Measurements from ENCODE around the gene EIF5A2.
A peak's percentile ranks its signal among the peaks of the same experiment; 100 is the strongest.
"Not testable (repeated sequence)": the region's sequence is repeated elsewhere in the genome, so short reads cannot be mapped to it uniquely, and the experiment has no call there.

The EIF5A2 gene

GRCh38 chr3:170908235-170909116 lies at the start of gene EIF5A2:
TSS of gene EIF5A2 (minus strand) at chr3:170908637. CDS start at chr3:170907806, 831 bp downstream.
- Histone ChIP-seq H3K4me1 (ENCODE audit: insufficient read depth, low read length) (no peaks in the 10 kb centered on the region), H3K9me3 (ENCODE audit: insufficient read depth, low read depth, low read length) (peaks cover 10% of the 10 kb centered on the region), H3K4me3 (ENCODE audit: low read length) (peak within 1 kb of the TSS; percentile 71), H3K27ac (ENCODE audit: low read length) (no peak within 1 kb of the TSS), H3K9ac (ENCODE audit: low read depth, low read length) (peak within 1 kb of the TSS; percentile 51; the same call in 1 of the 2 replicates), H3K36me3 (ENCODE audit: insufficient read depth, low read depth, low read length) (no peaks in the 10 kb centered on the region), H3K27me3 (ENCODE audit: insufficient read depth, low read length) (peaks cover 37% of the 10 kb centered on the region)

- Histone ChIP-seq H3K9me3 (ENCODE audit: insufficient read depth, low read depth, low read length) (no peaks in the 10 kb centered on the region), H3K4me1 (ENCODE audit: insufficient read depth, low read length) (no peaks in the 10 kb centered on the region; the same call in 1 of the 2 replicates), H3K9ac (ENCODE audit: low read depth, low read length) (no peak overlapping the region), H3K36me3 (ENCODE audit: insufficient read depth, low read depth, low read length) (no peaks in the 10 kb centered on the region), H3K4me3 (ENCODE audit: low read length) (no peak overlapping the region), H3K27ac (ENCODE audit: low read length) (no peak overlapping the region), H3K27me3 (ENCODE audit: insufficient read depth, low read length) (no peaks in the 10 kb centered on the region)
Measured at GRCh38 chr3:170956647-170957046, 48.2 kb upstream of the EIF5A2 start.

GRCh38 chr3:170953736-170954135 lies 45.3 kb upstream of the EIF5A2 start:
- H3K9me3 ChIP-seq (ENCODE audit: insufficient read depth, low read depth, low read length): no peaks in the 10 kb centered on the region
- no peak overlapping the region for H3K27ac ChIP-seq (ENCODE audit: low read length)
- no peaks in the 10 kb centered on the region; the same call in 1 of the 2 replicates for H3K4me1 ChIP-seq (ENCODE audit: insufficient read depth, low read length)
- no peak overlapping the region for H3K9ac ChIP-seq (ENCODE audit: low read depth, low read length)
- no peaks in the 10 kb centered on the region for H3K36me3 ChIP-seq (ENCODE audit: insufficient read depth, low read depth, low read length)
- H3K27me3 ChIP-seq (ENCODE audit: insufficient read depth, low read length): no peaks in the 10 kb centered on the region
- no peak overlapping the region for H3K4me3 ChIP-seq (ENCODE audit: low read length)

GRCh38 chr3:170953229-170953628 lies 44.8 kb upstream of the EIF5A2 start:
- Histone ChIP-seq H3K9me3 (ENCODE audit: insufficient read depth, low read depth, low read length) (no peaks in the 10 kb centered on the region), H3K4me3 (ENCODE audit: low read length) (no peak overlapping the region), H3K27ac (ENCODE audit: low read length) (no peak overlapping the region), H3K9ac (ENCODE audit: low read depth, low read length) (no peak overlapping the region), H3K36me3 (ENCODE audit: insufficient read depth, low read depth, low read length) (no peaks in the 10 kb centered on the region), H3K27me3 (ENCODE audit: insufficient read depth, low read length) (no peaks in the 10 kb centered on the region), H3K4me1 (ENCODE audit: insufficient read depth, low read length) (no peaks in the 10 kb centered on the region; the same call in 1 of the 2 replicates)

GRCh38 chr3:170949211-170949610 lies 40.8 kb upstream of the EIF5A2 start:
- Histone ChIP-seq H3K9ac (ENCODE audit: low read depth, low read length) (no peak overlapping the region), H3K36me3 (ENCODE audit: insufficient read depth, low read depth, low read length) (no peaks in the 10 kb centered on the region), H3K27me3 (ENCODE audit: insufficient read depth, low read length) (no peaks in the 10 kb centered on the region), H3K4me3 (ENCODE audit: low read length) (no peak overlapping the region), H3K4me1 (ENCODE audit: insufficient read depth, low read length) (no peaks in the 10 kb centered on the region; the same call in 1 of the 2 replicates), H3K27ac (ENCODE audit: low read length) (no peak overlapping the region), H3K9me3 (ENCODE audit: insufficient read depth, low read depth, low read length) (peaks cover 8% of the 10 kb centered on the region; the same call in 1 of the 2 replicates)

GRCh38 chr3:170947018-170947769 lies 38.8 kb upstream of the EIF5A2 start:
- H3K27ac ChIP-seq (ENCODE audit: low read length): no peak overlapping the region
- no peaks in the 10 kb centered on the region for H3K4me1 ChIP-seq (ENCODE audit: insufficient read depth, low read length)
- H3K36me3 ChIP-seq (ENCODE audit: insufficient read depth, low read depth, low read length): no peaks in the 10 kb centered on the region
- no peaks in the 10 kb centered on the region for H3K27me3 ChIP-seq (ENCODE audit: insufficient read depth, low read length)
- no peak overlapping the region for H3K9ac ChIP-seq (ENCODE audit: low read depth, low read length)
- no peak overlapping the region for H3K4me3 ChIP-seq (ENCODE audit: low read length)
- H3K9me3 ChIP-seq (ENCODE audit: insufficient read depth, low read depth, low read length): peaks cover 8% of the 10 kb centered on the region; the same call in 1 of the 2 replicates

GRCh38 chr3:170942011-170942410 lies 33.6 kb upstream of the EIF5A2 start:
- no peak overlapping the region for H3K9ac ChIP-seq (ENCODE audit: low read depth, low read length)
- no peaks in the 10 kb centered on the region for H3K27me3 ChIP-seq (ENCODE audit: insufficient read depth, low read length)
- H3K4me3 ChIP-seq (ENCODE audit: low read length): no peak overlapping the region
- no peaks in the 10 kb centered on the region for H3K4me1 ChIP-seq (ENCODE audit: insufficient read depth, low read length)
- no peak overlapping the region for H3K27ac ChIP-seq (ENCODE audit: low read length)
- H3K36me3 ChIP-seq (ENCODE audit: insufficient read depth, low read depth, low read length): no peaks in the 10 kb centered on the region
- peaks cover 31% of the 10 kb centered on the region for H3K9me3 ChIP-seq (ENCODE audit: insufficient read depth, low read depth, low read length)

GRCh38 chr3:170941551-170941950 lies 33.1 kb upstream of the EIF5A2 start:
- H3K36me3 ChIP-seq (ENCODE audit: insufficient read depth, low read depth, low read length): no peaks in the 10 kb centered on the region
- H3K9me3 ChIP-seq (ENCODE audit: insufficient read depth, low read depth, low read length): peaks cover 27% of the 10 kb centered on the region
- H3K27me3 ChIP-seq (ENCODE audit: insufficient read depth, low read length): no peaks in the 10 kb centered on the region
- H3K4me1 ChIP-seq (ENCODE audit: insufficient read depth, low read length): no peaks in the 10 kb centered on the region
- no peak overlapping the region for H3K4me3 ChIP-seq (ENCODE audit: low read length)
- H3K9ac ChIP-seq (ENCODE audit: low read depth, low read length): no peak overlapping the region
- no peak overlapping the region for H3K27ac ChIP-seq (ENCODE audit: low read length)

- H3K9ac ChIP-seq (ENCODE audit: low read depth, low read length); H3K27ac ChIP-seq (ENCODE audit: low read length); H3K4me3 ChIP-seq (ENCODE audit: low read length); H3K4me1 ChIP-seq (ENCODE audit: insufficient read depth, low read length); H3K9me3 ChIP-seq (ENCODE audit: insufficient read depth, low read depth, low read length); H3K27me3 ChIP-seq (ENCODE audit: insufficient read depth, low read length); H3K36me3 ChIP-seq (ENCODE audit: insufficient read depth, low read depth, low read length): not testable (repeated sequence)
Measured at GRCh38 chr3:170933039-170933438, 24.6 kb upstream of the EIF5A2 start.

GRCh38 chr3:170923553-170923952 lies 15.1 kb upstream of the EIF5A2 start:
- H3K36me3 ChIP-seq (ENCODE audit: insufficient read depth, low read depth, low read length); H3K4me1 ChIP-seq (ENCODE audit: insufficient read depth, low read length); H3K27ac ChIP-seq (ENCODE audit: low read length); H3K27me3 ChIP-seq (ENCODE audit: insufficient read depth, low read length); H3K4me3 ChIP-seq (ENCODE audit: low read length); H3K9ac ChIP-seq (ENCODE audit: low read depth, low read length): not testable (repeated sequence)
- peaks cover 29% of the 10 kb centered on the region for H3K9me3 ChIP-seq (ENCODE audit: insufficient read depth, low read depth, low read length)

GRCh38 chr3:170918715-170919114 lies 10.3 kb upstream of the EIF5A2 start:
- peaks cover 44% of the 10 kb centered on the region for H3K9me3 ChIP-seq (ENCODE audit: insufficient read depth, low read depth, low read length)
- no peaks in the 10 kb centered on the region for H3K36me3 ChIP-seq (ENCODE audit: insufficient read depth, low read depth, low read length)
- H3K4me1 ChIP-seq (ENCODE audit: insufficient read depth, low read length): peaks cover 2% of the 10 kb centered on the region; the same call in 1 of the 2 replicates
- H3K27me3 ChIP-seq (ENCODE audit: insufficient read depth, low read length): no peaks in the 10 kb centered on the region
- H3K27ac ChIP-seq (ENCODE audit: low read length): no peak overlapping the region
- H3K4me3 ChIP-seq (ENCODE audit: low read length): no peak overlapping the region
- no peak overlapping the region for H3K9ac ChIP-seq (ENCODE audit: low read depth, low read length)

Measured in iPS-20b (cell line).